Epithelial cell of prostate (primary cell): Measurements from ENCODE around the gene SFXN5.

ENCODE experiments used
- DNase-seq: peaks from one replicate; pipeline ENCODE4 v3.0.0-alpha.2; 2011; ENCODE audit warnings: low read depth, low spot score
- H3K27ac ChIP-seq: fragments of 450-650 bp; 2 replicates; pipeline ENCODE4 v1.5.1; 2017; ENCODE audit warnings: mild to moderate bottlenecking

The SFXN5 gene

GRCh38 chr2:73063909-73064875 is 7.3 kb downstream of the SFXN5 start:
- H3K27ac ChIP-seq, result peak overlapping the region; percentile 48
- no peak for DNase-seq

- peak overlapping the region; percentile 48 for H3K27ac ChIP-seq
- no peak for DNase-seq
Measured at GRCh38 chr2:73063472-73063871, 8.0 kb downstream of the SFXN5 start.

- DNase-seq, result no peak
- no peak overlapping the region for H3K27ac ChIP-seq
Measured at GRCh38 chr2:73059106-73059505, 12.4 kb downstream of the SFXN5 start.

GRCh38 chr2:73054980-73055379 is 16.5 kb downstream of the SFXN5 start:
- no peak for DNase-seq
- H3K27ac ChIP-seq, result no peak overlapping the region

GRCh38 chr2:73053316-73054114 is 18.0 kb downstream of the SFXN5 start:
- H3K27ac ChIP-seq, result no peak overlapping the region
- no peak for DNase-seq

GRCh38 chr2:73050121-73050545 is 21.4 kb downstream of the SFXN5 start:
- H3K27ac ChIP-seq, result no peak overlapping the region
- DNase-seq, result no peak

- H3K27ac ChIP-seq, result no peak overlapping the region
- DNase-seq, result no peak
Measured at GRCh38 chr2:73043929-73044832, 27.3 kb downstream of the SFXN5 start.

GRCh38 chr2:73043276-73043675 is 28.2 kb downstream of the SFXN5 start:
- H3K27ac ChIP-seq, result no peak overlapping the region
- no peak for DNase-seq

- DNase-seq, result no peak
- H3K27ac ChIP-seq, result no peak overlapping the region
Measured at GRCh38 chr2:73037947-73038585, 33.4 kb downstream of the SFXN5 start.

- DNase-seq, result no peak
- no peak overlapping the region for H3K27ac ChIP-seq
Measured at GRCh38 chr2:73036766-73037165, 34.7 kb downstream of the SFXN5 start.

GRCh38 chr2:73035899-73036711 is 35.4 kb downstream of the SFXN5 start:
- no peak for DNase-seq
- no peak overlapping the region for H3K27ac ChIP-seq

- no peak for DNase-seq
- no peak overlapping the region for H3K27ac ChIP-seq
Measured at GRCh38 chr2:73034661-73035375, 36.7 kb downstream of the SFXN5 start.

GRCh38 chr2:73033766-73034381 is 37.6 kb downstream of the SFXN5 start:
- no peak overlapping the region for H3K27ac ChIP-seq

GRCh38 chr2:73033142-73033765 is 38.3 kb downstream of the SFXN5 start:
- DNase-seq, result no peak

More at GRCh38 chr2:73033766-73034381, 37.6 kb downstream of the SFXN5 start:
- DNase-seq, result no peak

GRCh38 chr2:73032702-73033097 is 38.8 kb downstream of the SFXN5 start:
- DNase-seq, result no peak

More at GRCh38 chr2:73033142-73033765, 38.3 kb downstream of the SFXN5 start:
- H3K27ac ChIP-seq, result no peak overlapping the region

GRCh38 chr2:73031725-73032701 is 39.5 kb downstream of the SFXN5 start:
- DNase-seq, result no peak
- no peak overlapping the region for H3K27ac ChIP-seq

More at GRCh38 chr2:73032702-73033097, 38.8 kb downstream of the SFXN5 start:
- no peak overlapping the region for H3K27ac ChIP-seq
